SHP77 (cell line): Measurements from ENCODE around the gene YIF1A.
"Not testable (repeated sequence)": the region's sequence is repeated elsewhere in the genome, so short reads cannot be mapped to it uniquely, and the experiment has no call there.

Experiments
- DNase-seq, 2 experiments: peaks; one replicate each; lab custom pipeline; 2025; lab: John Stamatoyannopoulos, UW

Gene YIF1A

GRCh38 chr11:66311965-66312548, 23.1 kb upstream of the YIF1A start:
- peak; percentile 95 to 96 for DNase-seq

GRCh38 chr11:66311470-66311964, 22.6 kb upstream of the YIF1A start:
- DNase-seq = peak in 1 of 2 experiments; percentile 68

DNA sequence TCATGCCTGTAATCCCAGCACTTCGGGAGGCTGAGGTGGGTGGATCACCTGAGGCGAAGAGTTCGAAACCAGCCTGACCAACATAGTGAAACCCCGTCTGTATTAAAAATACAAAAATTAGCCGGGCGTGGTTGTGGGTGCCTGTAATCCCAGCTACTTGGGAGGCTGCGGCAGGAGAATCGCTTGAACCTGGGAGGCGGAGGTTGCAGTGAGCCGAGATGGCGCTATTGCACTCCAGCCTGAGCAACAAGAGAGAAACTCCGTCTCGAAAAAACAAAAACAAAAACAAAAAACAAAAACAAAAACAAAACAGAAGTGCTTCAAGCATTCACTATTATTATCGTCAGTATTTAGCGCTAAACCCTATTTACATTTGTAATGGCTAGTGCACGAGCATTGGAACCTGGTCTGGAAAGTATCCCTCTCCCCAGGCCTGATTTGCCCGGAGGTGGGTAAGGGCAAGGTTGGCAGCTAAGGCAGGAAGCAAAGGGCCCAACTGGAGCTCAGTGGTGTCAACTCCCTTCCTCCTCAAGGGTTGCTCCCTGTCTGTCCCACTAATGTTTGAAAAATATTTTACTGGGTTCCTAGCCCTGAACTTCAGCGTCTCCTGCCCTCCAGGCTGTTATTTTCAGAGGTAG, 22.0 kb upstream of the YIF1A start:
- DNase-seq = not testable (repeated sequence)

DNA sequence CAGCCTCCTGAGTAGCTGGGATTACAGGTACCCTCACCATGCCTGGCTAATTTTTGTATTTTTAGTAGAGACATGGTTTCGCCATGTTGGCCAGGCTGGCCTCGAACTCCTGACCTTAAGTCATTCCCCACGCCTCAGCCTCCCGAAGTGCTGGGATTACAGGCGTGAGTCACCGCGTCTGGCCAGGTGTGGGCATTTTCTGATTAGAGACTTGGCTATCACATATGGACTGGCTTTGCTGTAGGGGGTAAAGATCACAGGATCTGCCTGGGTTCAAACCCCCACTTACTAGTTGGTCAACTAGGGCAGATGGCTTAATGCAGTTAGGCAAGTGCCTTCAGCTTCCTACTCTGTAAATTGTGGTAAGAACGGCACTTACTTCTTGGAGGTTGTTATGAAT, 21.4 kb upstream of the YIF1A start:
- DNase-seq = no peak

DNA sequence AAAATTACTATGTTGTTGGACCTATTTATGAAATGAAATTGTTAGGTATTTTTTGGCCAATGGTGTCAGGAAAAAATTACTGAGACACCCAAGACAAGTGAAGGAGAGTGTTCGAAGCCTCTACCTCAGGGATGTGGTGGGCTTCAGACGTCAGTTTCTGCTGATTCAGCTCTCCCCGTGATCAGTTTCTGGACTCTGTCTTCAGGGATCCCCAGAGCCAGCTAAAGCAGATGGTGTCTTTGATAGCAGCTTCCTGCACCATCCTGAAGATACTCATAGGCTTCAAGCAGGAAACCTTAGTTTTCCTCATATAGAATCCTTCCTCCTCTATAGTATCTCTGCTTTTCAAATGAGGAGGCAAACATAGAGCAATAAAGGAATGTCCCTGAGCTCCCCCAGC, 20.5 kb upstream of the YIF1A start:
- DNase-seq = no peak

DNA sequence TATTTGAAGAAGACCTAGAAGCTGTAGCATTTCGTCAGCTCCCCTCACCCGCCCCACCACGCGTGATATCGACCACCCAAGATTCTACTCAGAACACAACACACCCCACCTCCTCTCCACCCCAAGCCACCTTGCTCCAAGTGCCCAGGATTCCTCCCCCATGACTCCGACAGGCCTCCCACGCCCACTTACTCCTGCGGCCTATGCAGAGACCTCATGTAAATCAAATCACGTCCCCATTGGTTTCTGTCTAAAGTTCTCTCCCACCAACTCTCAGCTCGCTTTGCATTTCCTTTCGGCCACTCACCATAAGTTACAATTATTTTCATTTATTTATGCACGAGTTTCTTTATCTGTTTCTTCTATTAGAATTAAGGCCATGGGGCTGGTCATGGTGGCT, 13.7 kb upstream of the YIF1A start:
- DNase-seq = no peak

DNA sequence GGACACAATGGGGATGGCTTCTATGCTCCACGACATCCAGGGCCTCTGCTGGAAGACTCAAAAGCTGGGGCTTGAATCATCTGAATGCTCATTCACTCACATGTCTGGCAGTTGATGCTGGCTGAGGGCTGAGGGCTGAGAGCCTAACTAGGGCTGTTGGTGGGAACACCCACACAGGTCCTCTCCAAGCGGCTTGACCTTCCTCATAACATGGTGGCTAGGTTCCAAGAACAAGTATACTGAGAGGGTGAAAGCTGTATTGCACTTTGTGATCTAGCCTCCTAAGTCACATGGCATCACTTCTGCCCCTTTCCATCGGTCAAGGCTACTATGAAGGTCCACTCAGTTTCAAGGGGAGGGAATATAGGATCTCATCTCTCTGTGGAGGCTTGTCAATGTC, 10.2 kb upstream of the YIF1A start:
- no peak for DNase-seq

DNA sequence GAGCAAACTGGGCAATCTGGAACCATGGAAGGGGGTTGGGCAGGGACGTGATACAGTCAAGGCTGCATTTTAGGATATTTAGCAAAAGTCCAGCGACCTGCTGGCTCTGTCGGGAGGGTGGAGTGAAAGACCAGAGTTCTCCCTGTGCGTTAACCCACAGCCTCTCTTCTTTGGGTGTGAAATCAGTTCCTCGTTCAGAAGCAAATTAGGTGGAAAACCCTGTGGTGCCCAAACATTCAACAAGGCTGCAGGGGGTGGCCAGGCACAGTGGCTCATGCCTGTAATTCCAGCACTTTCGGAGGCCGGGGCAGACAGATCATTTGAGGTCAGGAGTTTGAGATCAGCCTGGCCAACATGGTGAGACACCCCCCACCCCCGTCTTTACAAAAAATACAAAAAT, 8.7 kb upstream of the YIF1A start:
- no peak for DNase-seq

- no peak for DNase-seq
These were observed 6.0 kb upstream of the YIF1A start for GRCh38 chr11:66294626-66295620.

DNA sequence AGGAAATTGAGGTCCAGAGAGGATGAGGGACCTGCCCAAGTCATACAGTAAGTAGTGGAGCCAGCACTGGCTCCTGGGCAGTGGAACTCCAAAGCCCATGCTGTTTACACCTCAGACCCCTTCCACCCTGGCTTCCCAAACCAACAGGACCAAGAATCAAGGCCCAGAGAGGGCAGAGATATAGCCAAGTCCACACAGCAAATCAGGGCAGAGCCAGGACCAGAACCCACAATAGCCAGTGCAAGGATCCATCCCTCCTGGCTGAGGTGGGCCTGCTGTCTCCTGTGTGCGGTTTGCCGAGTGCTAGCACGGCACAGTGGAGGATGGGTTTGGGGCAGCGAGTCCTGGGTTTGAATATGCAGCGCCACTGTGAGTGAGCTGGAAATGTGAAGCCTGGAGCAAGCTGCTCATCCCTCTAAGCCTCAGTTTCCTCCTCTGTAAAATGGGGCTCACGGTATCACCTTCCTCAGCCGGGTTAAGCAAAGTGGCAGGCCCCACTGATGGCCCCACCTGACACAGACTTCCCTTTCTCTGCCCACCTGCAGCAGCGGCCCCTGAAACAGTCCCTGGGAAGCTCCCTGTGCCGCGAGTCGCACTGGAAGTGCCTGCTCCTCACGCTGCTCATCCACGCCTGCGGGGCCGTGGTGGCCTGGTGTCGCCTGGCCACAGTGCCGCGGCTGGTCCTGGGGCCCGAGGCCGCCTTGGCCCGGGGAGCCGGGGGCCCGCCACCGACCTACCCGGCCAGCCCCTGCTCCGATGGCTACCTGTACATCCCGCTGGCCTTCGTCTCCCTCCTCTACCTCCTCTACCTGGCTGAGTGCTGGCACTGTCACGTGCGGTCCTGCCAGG, 5.1 kb upstream of the YIF1A start:
- no peak for DNase-seq

GRCh38 chr11:66293352-66293751, 4.4 kb upstream of the YIF1A start:
- no peak for DNase-seq

GRCh38 chr11:66292543-66293332, 3.8 kb upstream of the YIF1A start:
- no peak for DNase-seq

GRCh38 chr11:66291706-66292542, 3.0 kb upstream of the YIF1A start, which contains the start of gene TMEM151A:
TSS of gene TMEM151A (plus strand) at chr11:66291894. CDS start at chr11:66292014, 120 bp downstream.
- DNase-seq = peak in 1 of 2 experiments; percentile 55

- no peak for DNase-seq
These were observed 2.4 kb upstream of the YIF1A start for GRCh38 chr11:66291303-66291705.

GRCh38 chr11:66290330-66290621, 1.3 kb upstream of the YIF1A start:
- DNase-seq = no peak

DNA sequence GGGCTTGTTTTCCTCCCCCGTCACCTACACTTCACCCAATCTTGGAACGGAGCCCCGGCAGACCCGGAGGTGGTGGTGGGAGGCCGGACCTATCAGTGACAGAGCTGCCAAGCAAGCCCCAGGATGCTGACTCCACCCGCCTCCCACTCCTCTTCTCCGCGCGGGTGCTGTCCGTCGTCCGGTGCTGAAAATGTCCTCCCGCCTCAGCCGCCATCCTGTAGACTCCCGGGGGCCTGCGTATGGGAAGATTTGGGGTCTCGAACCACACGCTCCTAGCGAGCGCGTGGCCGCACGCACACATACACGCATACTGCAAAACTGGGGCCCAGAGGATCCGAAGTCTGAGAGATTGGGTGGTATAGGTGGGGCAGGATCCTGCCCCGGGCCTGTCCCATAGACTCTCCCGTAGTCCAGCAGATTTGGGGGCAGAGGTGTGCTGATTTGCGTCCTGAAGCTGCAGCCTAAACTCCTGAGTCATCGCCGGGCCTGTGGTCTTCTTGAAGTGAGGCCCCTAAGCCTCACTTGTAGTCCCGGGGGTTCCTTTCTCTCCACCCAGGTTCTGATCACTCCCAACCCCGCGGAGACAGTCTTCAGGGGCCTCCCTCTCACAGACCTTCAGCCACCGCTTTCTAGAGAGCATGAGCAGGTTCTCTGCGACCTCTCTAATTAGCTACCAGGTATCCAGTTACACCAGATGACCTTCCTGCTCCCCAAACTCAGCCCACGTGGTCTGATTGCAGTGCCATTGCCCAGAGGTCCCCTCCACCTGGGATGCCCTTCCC, 796 bp upstream of the YIF1A start:
- peak; percentile 74 to 79 for DNase-seq

DNA sequence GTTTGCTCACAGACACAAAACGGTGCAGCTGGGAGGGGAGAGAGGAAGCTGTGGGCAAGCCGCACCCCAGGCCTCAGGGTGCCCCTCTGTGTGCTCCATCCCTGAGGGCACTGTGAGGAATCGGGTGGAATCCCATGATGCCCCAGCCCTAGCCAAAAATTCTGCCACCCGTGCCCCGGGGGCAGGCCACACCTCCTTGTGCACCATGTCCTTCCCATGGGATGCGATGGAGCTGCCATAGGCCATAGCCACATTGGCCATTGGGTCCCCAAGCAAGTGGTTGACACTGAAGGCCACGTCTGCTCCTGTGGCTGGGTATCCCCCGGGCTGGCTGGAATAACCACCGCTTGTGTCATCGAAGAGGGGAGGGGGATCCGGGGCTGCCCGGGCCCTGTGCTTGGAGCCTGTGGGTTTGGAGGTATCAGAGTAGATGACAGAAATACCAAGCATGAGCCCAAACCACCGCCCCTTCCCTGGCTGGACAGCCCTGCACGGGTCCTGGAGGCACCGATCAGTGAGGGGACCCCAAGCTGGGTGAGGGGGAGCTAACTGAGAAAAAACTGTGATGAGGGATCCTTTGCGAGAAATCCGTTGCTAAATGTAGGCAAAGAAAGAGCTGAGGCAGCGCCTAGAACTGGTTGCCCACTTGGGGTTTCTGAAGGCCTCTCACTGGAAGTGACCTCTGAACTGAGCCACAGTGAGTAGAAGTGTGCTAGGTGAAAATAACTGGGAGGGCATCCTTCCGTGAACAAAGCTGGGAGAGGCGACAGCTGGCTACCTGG, 863 bp downstream of the YIF1A start:
- no peak for DNase-seq

DNA sequence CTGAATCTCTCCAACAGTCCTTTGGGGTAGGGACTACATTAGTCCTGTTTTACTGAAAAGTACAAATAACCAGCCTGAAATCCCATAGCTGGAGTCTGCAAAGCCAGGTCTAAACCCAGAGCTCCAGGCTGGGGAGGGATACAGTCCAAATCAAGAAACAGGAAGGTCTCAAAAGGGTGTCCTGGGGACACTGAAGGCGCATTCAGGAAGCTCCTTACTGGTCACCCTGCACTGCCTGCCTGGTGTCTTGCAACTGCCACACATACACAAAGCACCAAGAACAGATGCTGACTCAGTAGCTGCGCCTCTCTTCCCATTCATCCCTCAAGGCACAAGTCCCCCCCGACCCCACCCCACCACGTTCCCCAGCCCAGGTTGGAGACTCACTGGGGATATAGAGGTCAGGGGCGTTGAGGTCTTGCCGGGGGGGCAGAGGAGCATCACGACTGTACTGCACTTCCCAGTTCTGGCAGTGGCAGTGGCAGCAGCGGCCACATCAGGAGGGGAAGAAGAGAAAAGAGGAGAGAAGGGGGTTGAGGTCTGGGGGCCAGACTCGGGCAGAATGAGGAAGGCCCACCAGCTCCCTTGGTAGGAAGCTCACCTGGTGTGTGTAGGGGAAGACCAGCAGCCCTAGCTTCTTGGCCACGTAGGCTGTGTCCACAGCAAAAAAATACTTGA, 1.6 kb downstream of the YIF1A start:
- no peak for DNase-seq
